Measurements from ENCODE around the gene FIGLA. TPM values are rescaled to one million over a fixed set of nuclear protein-coding genes. Genes with fewer than 3 reads are reported as not detected.

Gene FIGLA
- total RNA-seq, 1 donor from 2014 or later, result not detected

DNA sequence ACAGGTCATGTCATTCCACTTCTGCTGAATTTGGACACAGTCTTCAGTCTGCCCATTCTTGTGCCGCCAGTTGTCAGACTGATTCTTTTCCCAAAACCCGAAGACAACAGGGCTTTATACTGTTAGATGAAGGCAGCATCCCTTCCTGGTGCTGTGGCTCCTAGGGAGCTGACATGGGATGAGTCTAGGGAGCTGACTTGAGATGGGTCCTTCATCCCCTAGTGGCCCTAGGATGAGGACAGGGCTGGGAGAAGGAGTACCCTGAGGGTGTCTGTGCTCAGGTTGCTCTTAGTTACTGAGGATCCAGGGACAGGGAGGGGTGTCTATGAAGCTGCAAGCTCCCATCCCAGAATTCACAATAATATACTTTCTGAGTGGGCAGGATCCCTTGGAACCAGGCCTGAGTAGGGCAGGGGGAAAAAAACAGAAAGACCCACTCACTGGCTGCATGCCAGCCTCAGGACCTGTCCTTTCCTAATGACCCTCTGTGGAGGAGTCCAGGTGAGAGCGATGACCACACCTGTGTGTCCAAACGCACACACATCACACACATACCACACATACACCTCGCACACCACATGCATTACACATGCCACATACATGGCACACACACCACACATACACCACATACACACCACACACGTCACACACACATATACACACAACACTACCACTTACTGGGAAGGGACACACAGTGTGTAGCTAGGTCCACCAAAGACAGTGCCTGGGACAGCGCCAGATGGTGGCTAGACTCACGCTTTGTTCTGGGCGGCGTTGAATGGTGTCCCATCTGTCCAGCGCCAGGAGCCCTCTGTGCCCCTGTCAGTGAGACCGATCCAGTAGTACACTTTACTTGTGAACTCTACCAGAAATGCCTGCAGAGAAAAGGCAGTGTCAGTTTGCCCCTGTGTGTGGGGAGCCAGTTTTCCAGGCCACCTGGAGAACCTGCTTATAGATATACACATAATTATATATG lies 18.8 kb upstream of the FIGLA start:
- Histone ChIP-seq H3K4me2 (ENCODE audit: low read length) (no peak overlapping the region), H3K9ac (ENCODE audit: low read length) (no peak overlapping the region), H3K36me3 (ENCODE audit: insufficient read depth, low read length) (no peaks in the 10 kb centered on the region), H3K27ac (ENCODE audit: low read depth, low read length) (no peak overlapping the region), H4K20me1 (ENCODE audit: insufficient read depth, low read length) (no peaks in the 10 kb centered on the region), H3K9me3 (ENCODE audit: insufficient read depth, low read depth, low read length) (no peaks in the 10 kb centered on the region), H3K4me3 (ENCODE audit: insufficient read depth, low read depth, low read length) (no peak overlapping the region), H3K27me3 (ENCODE audit: insufficient read depth, low read length) (peaks cover 17% of the 10 kb centered on the region), H3K4me1 (ENCODE audit: insufficient read depth, low read length) (no peaks in the 10 kb centered on the region), H3K79me2 (ENCODE audit: insufficient read depth, low read length) (no peaks in the 10 kb centered on the region), H2AFZ (ENCODE audit: low read depth, low read length) (no peak overlapping the region)
- Mint-ChIP-seq H3K27me3 (ENCODE audit: low read depth, unreplicated experiment) (peaks cover 25% of the 10 kb centered on the region), H3K9me3 (ENCODE audit: unreplicated experiment) (peaks cover 4% of the 10 kb centered on the region), H3K4me3 (ENCODE audit: unreplicated experiment) (no peak overlapping the region), H3K4me1 (ENCODE audit: low read depth, unreplicated experiment) (no peaks in the 10 kb centered on the region), H3K36me3 (ENCODE audit: low read depth, unreplicated experiment) (no peaks in the 10 kb centered on the region), H3K27ac (ENCODE audit: unreplicated experiment) (no peak overlapping the region)
- TF ChIP-seq EZH2 (IDR thresholded peaks at IDR 0.05; ENCODE audit: insufficient read depth, low read length), result no peak
- TF ChIP-seq, protein P1, sequence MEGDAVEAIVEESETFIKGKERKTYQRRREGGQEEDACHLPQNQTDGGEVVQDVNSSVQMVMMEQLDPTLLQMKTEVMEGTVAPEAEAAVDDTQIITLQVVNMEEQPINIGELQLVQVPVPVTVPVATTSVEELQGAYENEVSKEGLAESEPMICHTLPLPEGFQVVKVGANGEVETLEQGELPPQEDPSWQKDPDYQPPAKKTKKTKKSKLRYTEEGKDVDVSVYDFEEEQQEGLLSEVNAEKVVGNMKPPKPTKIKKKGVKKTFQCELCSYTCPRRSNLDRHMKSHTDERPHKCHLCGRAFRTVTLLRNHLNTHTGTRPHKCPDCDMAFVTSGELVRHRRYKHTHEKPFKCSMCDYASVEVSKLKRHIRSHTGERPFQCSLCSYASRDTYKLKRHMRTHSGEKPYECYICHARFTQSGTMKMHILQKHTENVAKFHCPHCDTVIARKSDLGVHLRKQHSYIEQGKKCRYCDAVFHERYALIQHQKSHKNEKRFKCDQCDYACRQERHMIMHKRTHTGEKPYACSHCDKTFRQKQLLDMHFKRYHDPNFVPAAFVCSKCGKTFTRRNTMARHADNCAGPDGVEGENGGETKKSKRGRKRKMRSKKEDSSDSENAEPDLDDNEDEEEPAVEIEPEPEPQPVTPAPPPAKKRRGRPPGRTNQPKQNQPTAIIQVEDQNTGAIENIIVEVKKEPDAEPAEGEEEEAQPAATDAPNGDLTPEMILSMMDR (IDR thresholded peaks at IDR 0.05; ENCODE audit: insufficient read depth, low read depth, low read length), result no peak
- FAIRE-seq (no peak), DNase-seq (ENCODE audit: low read depth) (no peak)

DNA sequence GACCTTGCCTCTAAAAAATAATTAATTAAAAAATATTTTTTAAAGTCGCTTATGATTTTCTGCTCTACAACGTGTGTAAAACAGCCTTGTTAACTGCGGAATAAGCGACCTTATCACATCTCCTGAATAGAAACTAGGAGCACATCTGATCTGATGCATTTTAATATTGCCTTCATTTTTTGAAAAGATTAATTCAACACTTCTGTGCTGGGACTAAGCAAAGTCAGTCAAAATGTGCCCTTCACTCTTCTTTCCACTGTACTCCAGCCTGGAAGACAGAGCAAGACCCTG lies 17.3 kb upstream of the FIGLA start:
- Histone ChIP-seq H4K20me1 (ENCODE audit: insufficient read depth, low read length) (no peaks in the 10 kb centered on the region), H3K9ac (ENCODE audit: low read length) (no peak overlapping the region), H3K36me3 (ENCODE audit: insufficient read depth, low read length) (no peaks in the 10 kb centered on the region), H3K4me3 (ENCODE audit: insufficient read depth, low read depth, low read length) (no peak overlapping the region), H3K79me2 (ENCODE audit: insufficient read depth, low read length) (no peaks in the 10 kb centered on the region), H3K4me1 (ENCODE audit: insufficient read depth, low read length) (no peaks in the 10 kb centered on the region), H3K9me3 (ENCODE audit: insufficient read depth, low read depth, low read length) (no peaks in the 10 kb centered on the region), H3K27ac (ENCODE audit: low read depth, low read length) (no peak overlapping the region), H3K4me2 (ENCODE audit: low read length) (no peak overlapping the region), H3K27me3 (ENCODE audit: insufficient read depth, low read length) (peaks cover 13% of the 10 kb centered on the region), H2AFZ (ENCODE audit: low read depth, low read length) (no peak overlapping the region)
- Mint-ChIP-seq H3K9me3 (ENCODE audit: unreplicated experiment) (peaks cover 5% of the 10 kb centered on the region), H3K27ac (ENCODE audit: unreplicated experiment) (no peak overlapping the region), H3K36me3 (ENCODE audit: low read depth, unreplicated experiment) (no peaks in the 10 kb centered on the region), H3K4me3 (ENCODE audit: unreplicated experiment) (no peak overlapping the region), H3K4me1 (ENCODE audit: low read depth, unreplicated experiment) (no peaks in the 10 kb centered on the region), H3K27me3 (ENCODE audit: low read depth, unreplicated experiment) (peaks cover 15% of the 10 kb centered on the region)
- DNase-seq (ENCODE audit: low read depth) (no peak), FAIRE-seq (no peak)
- TF ChIP-seq, protein P1 (IDR thresholded peaks at IDR 0.05; ENCODE audit: insufficient read depth, low read depth, low read length), result no peak
- no peak for TF ChIP-seq EZH2 (IDR thresholded peaks at IDR 0.05; ENCODE audit: insufficient read depth, low read length)

Measured in astrocyte (in vitro differentiated cells and primary cell).